Measurements from ENCODE around the gene BCL11A.
A peak's percentile ranks its signal among the peaks of the same experiment; 100 is the strongest.

BCL11A gene

GRCh38 chr2:60534052-60534685 is 19.3 kb downstream of the BCL11A start:
- Histone ChIP-seq H3K79me2 (ENCODE audit: control insufficient read depth, low read length) (peaks cover 100% of the 10 kb centered on the region), H3K4me3 (ENCODE audit: low read length) (peak overlapping the region; percentile 40), H3K9me2 (replicated peaks; ENCODE audit: control insufficient read depth, low read length) (no peaks in the 10 kb centered on the region), H4K20me1 (ENCODE audit: control insufficient read depth, insufficient read depth, low read depth, low read length) (peaks cover 65% of the 10 kb centered on the region), H3K4me2 (ENCODE audit: low read length) (peak overlapping the region; percentile 67), H3F3A (ENCODE audit: control insufficient read depth, insufficient read depth) (peaks cover 32% of the 10 kb centered on the region), H3K4me1 (ENCODE audit: control insufficient read depth, low read length) (peaks cover 100% of the 10 kb centered on the region), H3K36me3 (ENCODE audit: control insufficient read depth, low read length) (peaks cover 99% of the 10 kb centered on the region), H3K9me3 (ENCODE audit: control insufficient read depth, insufficient read depth, low read length) (no peaks in the 10 kb centered on the region), H3K27ac (ENCODE audit: low read depth, low read length) (peak overlapping the region; percentile 50), H3K27me3 (ENCODE audit: control insufficient read depth, low read length) (no peaks in the 10 kb centered on the region)
- TF ChIP-seq EZH2phosphoT487 (IDR thresholded peaks at IDR 0.05; ENCODE audit: borderline replicate concordance, low read length): no peak

GRCh38 chr2:60533101-60534051 is 20.1 kb downstream of the BCL11A start:
- Histone ChIP-seq H3K9me3 (ENCODE audit: control insufficient read depth, insufficient read depth, low read length) (no peaks in the 10 kb centered on the region), H4K20me1 (ENCODE audit: control insufficient read depth, insufficient read depth, low read depth, low read length) (peaks cover 67% of the 10 kb centered on the region), H3K79me2 (ENCODE audit: control insufficient read depth, low read length) (peaks cover 100% of the 10 kb centered on the region), H3K9me2 (replicated peaks; ENCODE audit: control insufficient read depth, low read length) (no peaks in the 10 kb centered on the region), H3K4me1 (ENCODE audit: control insufficient read depth, low read length) (peaks cover 100% of the 10 kb centered on the region), H3K4me2 (ENCODE audit: low read length) (peak overlapping the region; percentile 67), H3K36me3 (ENCODE audit: control insufficient read depth, low read length) (peaks cover 99% of the 10 kb centered on the region), H3K4me3 (ENCODE audit: low read length) (peak overlapping the region; percentile 40), H3K27ac (ENCODE audit: low read depth, low read length) (peak overlapping the region; percentile 50), H3K27me3 (ENCODE audit: control insufficient read depth, low read length) (no peaks in the 10 kb centered on the region), H3F3A (ENCODE audit: control insufficient read depth, insufficient read depth) (peaks cover 25% of the 10 kb centered on the region)
- TF ChIP-seq EZH2phosphoT487 (IDR thresholded peaks at IDR 0.05; ENCODE audit: borderline replicate concordance, low read length): no peak
- TF ChIP-seq, protein P1, sequence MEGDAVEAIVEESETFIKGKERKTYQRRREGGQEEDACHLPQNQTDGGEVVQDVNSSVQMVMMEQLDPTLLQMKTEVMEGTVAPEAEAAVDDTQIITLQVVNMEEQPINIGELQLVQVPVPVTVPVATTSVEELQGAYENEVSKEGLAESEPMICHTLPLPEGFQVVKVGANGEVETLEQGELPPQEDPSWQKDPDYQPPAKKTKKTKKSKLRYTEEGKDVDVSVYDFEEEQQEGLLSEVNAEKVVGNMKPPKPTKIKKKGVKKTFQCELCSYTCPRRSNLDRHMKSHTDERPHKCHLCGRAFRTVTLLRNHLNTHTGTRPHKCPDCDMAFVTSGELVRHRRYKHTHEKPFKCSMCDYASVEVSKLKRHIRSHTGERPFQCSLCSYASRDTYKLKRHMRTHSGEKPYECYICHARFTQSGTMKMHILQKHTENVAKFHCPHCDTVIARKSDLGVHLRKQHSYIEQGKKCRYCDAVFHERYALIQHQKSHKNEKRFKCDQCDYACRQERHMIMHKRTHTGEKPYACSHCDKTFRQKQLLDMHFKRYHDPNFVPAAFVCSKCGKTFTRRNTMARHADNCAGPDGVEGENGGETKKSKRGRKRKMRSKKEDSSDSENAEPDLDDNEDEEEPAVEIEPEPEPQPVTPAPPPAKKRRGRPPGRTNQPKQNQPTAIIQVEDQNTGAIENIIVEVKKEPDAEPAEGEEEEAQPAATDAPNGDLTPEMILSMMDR (IDR thresholded peaks at IDR 0.05; ENCODE audit: low read depth, low read length, poor library complexity, severe bottlenecking): no peak

- Histone ChIP-seq H3K4me1 (ENCODE audit: control insufficient read depth, low read length) (peaks cover 100% of the 10 kb centered on the region), H3K27me3 (ENCODE audit: control insufficient read depth, low read length) (no peaks in the 10 kb centered on the region), H3K79me2 (ENCODE audit: control insufficient read depth, low read length) (peaks cover 100% of the 10 kb centered on the region), H3F3A (ENCODE audit: control insufficient read depth, insufficient read depth) (peaks cover 17% of the 10 kb centered on the region), H3K4me3 (ENCODE audit: low read length) (peak overlapping the region; percentile 40), H4K20me1 (ENCODE audit: control insufficient read depth, insufficient read depth, low read depth, low read length) (peaks cover 68% of the 10 kb centered on the region), H3K27ac (ENCODE audit: low read depth, low read length) (peak overlapping the region; percentile 50), H3K9me3 (ENCODE audit: control insufficient read depth, insufficient read depth, low read length) (no peaks in the 10 kb centered on the region), H3K36me3 (ENCODE audit: control insufficient read depth, low read length) (peaks cover 99% of the 10 kb centered on the region), H3K4me2 (ENCODE audit: low read length) (peak overlapping the region; percentile 67), H3K9me2 (replicated peaks; ENCODE audit: control insufficient read depth, low read length) (no peaks in the 10 kb centered on the region)
- TF ChIP-seq, protein P1 (IDR thresholded peaks at IDR 0.05; ENCODE audit: low read depth, low read length, poor library complexity, severe bottlenecking): no peak
- TF ChIP-seq EZH2phosphoT487 (IDR thresholded peaks at IDR 0.05; ENCODE audit: borderline replicate concordance, low read length): no peak
Observed at GRCh38 chr2:60532421-60532820, 21.0 kb downstream of the BCL11A start.

Measured in DOHH2 (cell line).